ENCODE data around the gene PCNX1.
"Not testable (repeated sequence)": the region's sequence is repeated elsewhere in the genome, so short reads cannot be mapped to it uniquely, and the experiment has no call there.

PCNX1 gene

GRCh38 chr14:71022012-71022869 lies 115.0 kb downstream of the PCNX1 start:
- DNase-seq = no peak

GRCh38 chr14:71022939-71023338 lies 115.7 kb downstream of the PCNX1 start:
- DNase-seq = no peak

DNA sequence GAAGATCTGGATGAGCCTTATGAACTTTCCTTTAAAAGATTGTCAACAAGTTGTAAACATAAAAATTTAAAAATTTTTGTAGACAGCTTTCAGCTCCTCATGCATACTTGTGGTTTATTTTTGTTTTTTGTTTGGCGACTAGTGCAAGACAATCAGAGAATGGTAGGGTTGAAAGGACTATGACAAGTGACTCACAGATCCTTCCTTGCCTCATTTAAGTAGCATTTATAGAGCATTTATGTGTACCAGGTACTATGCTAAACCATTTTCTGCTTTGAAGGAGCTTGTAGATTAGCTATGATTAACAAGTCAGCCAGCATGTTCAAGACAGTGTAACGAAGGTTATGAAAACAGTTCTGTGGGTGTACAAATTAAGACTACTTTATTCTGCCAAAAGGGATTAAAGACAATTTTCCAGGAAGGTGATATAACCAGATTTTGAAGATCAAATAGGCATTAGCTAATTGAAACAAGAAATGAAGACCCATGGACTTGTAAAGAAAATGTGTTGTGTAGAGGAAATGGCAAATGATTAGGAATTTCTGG lies 122.0 kb downstream of the PCNX1 start:
- no peak for DNase-seq

- no peak for DNase-seq
Measured at GRCh38 chr14:71031000-71031399, 123.7 kb downstream of the PCNX1 start.

GRCh38 chr14:71036433-71036832 lies 129.2 kb downstream of the PCNX1 start:
- no peak for DNase-seq

DNA sequence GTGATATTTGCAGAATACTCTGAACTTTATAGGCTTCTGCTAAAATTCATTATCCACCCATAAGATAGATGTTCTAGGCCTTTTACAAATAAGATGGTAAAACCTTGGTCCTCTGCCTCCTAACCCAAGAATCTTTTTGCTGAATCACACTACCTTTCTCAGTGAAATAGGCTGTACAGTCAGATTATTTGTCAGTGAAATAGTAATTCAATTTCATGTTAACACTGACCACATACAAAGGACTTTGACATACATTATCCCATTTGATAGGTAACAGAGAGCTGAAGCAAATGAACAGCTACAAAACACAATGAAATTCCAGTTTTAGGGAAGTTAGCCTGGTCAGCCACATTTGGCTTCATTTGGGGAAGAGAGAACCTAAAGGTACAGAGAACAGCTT lies 141.1 kb downstream of the PCNX1 start:
- no peak for DNase-seq

GRCh38 chr14:71049435-71050133 lies 142.3 kb downstream of the PCNX1 start:
- DNase-seq = no peak

DNA sequence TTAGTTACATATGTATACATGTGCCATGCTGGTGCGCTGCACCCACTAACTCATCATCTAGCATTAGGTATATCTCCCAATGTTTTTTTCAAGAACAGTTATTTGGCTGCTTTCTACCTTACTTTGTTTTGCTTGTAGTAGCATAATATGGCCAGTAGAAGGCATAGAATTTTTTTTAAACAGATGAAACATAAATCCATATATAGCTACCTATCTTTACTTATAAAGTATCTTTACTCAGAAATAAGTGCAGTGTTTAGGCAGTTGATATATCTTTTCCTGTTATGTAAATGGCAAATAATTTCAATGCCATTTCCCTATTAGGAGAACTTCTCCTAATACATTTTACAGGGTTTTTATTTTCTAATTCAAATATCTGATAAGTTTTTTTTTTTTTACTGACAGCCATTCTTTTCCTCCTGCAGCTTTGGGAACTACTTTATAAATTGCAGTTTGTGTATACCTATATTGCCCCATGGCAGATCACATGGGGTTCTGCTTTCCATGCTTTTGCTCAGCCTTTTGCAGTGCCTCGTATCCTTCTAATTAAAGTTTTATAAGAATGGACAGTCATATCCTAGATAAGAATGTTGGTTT lies 143.1 kb downstream of the PCNX1 start:
- DNase-seq = no peak

- no peak for DNase-seq
Measured at GRCh38 chr14:71054706-71055105, 147.4 kb downstream of the PCNX1 start.

GRCh38 chr14:71056168-71056567 lies 148.9 kb downstream of the PCNX1 start:
- no peak for DNase-seq

- DNase-seq = no peak
Measured at GRCh38 chr14:71060274-71060673, 153.0 kb downstream of the PCNX1 start.

DNA sequence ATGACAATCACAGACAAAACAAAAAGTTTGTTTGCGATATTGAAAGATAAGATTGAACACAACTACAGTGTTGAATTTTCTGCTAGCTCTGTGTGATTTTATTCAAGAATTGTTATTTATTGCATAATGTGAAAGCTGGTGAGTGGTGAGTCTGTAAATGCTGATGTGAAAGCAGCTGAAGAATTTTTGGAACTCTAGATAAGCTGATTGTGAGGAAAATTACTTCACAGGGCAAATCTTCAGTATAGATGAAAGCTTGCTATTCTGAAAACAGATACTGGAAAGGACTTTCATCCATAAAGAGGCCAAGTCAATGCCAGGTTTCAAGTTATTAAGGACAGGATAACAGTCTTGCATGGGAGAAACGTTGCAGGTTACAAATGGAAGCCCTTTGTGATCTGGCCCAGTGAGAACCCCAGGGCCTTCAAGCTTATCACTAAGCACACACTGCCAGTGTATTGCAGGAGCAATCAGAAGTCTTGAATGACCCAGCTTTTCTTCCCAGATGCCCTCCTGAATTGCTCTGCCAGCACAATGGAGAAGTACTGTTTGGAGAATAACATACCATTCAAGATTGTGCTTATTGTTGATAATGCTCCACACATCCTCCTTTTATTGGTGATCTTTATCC lies 153.7 kb downstream of the PCNX1 start:
- no peak for DNase-seq

DNA sequence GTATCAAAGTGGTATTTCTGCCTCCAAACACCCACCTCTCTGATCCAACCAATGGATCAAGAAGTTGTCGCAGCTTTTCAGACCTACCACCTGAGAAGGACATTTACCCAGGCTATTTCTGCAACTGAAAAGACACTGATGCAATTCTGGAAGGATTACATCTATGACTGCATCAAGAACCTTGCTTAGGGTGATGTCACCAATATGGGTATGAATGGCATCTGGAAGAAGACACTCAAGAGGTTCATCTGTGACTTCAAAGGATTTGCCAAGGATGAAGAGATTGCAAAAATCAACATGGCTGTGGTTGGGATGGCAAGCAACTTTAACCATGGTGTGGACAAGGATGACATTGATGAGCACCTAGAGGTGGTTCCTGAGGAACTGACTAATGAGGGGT lies 154.2 kb downstream of the PCNX1 start:
- DNase-seq = no peak

DNA sequence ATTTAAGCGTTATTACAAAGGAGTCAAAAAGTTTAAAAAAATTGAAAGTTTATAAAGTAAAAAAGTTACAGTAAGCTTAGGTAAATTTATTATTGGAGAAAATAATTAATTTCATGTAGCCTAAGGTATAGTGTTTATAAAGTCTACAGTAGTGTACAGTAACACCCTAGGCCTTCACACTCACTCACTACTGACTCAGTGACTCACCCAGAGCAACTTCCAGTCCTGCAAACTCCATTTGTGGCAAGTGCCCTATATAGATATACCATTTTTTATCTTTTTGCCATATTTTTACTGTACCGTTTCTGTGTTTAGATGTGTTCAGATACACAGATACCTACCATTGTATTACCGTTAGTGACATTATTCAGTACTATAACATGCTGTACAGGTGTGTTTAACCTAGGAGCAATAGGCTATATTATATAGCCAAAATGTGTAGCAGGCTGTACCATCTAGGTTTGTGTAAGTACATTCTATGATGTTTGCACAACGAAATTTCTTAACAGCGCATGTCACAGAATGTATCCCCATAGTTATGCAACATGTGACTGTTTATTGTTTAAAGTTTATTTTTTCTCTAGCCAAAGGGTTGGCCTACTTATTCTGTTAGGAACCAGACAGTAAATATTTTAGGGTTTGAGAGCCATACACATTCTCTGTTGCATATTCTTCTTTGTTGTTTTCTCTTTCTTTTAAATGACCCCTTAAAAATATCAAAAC lies 155.5 kb downstream of the PCNX1 start:
- no peak for DNase-seq

DNA sequence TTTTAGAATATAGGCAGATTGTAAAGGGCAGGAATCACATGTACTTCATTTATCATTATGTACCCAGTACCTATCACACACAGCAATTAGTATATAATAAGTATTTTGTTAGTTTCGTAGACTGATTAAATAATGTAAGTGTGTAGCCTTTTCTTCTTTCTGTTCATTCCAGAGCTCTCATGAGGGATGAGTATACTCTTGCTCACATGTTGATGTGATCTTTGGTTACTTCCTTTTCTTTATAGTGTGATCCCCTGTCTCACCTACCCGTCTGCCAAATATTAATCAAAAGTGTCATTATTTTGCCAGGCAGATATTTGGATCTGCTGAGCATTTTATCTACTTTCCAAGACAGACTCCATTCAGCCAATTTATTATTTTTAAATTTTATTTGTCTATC lies 156.1 kb downstream of the PCNX1 start:
- DNase-seq = no peak

- DNase-seq = not testable (repeated sequence)
Measured at GRCh38 chr14:71064747-71065146, 157.5 kb downstream of the PCNX1 start.

DNA sequence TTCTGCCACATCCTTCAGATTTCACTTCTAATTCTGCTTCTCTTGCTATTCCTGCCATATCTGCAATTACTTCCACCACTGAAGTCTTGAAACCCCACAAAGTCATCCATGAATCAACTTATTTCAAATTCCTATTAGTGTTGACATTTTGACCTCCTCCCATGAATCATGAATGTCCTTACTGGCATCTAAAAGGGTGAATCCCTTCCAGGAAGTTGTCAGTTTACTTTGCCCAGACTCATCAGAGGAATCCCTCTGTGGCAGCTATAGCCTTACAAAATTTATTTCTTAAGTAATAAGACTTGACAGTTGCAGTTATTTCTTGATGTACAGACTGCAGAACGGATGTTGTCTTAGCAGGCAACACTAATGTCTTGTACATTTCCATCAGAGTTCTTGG lies 162.9 kb downstream of the PCNX1 start:
- no peak for DNase-seq

DNA sequence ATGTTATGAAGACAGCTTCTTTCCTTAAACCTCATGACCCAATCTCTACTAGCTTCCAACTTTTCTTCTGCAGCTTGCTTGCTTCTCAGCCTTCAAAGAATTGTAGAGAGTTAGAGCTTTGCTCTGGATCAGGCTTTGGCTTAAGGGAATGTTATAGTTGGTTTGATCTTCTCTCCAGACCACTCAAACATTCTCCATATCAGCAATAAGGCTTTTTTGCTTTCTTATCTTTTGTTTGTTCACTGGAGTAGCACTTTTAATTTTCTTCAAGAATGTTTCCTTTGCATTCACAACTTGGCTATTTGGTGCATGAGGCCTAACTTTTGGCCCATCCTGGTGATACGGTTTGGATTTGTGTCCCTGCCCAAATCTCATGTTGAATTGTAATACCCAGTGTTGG lies 163.8 kb downstream of the PCNX1 start:
- DNase-seq = no peak

DNA sequence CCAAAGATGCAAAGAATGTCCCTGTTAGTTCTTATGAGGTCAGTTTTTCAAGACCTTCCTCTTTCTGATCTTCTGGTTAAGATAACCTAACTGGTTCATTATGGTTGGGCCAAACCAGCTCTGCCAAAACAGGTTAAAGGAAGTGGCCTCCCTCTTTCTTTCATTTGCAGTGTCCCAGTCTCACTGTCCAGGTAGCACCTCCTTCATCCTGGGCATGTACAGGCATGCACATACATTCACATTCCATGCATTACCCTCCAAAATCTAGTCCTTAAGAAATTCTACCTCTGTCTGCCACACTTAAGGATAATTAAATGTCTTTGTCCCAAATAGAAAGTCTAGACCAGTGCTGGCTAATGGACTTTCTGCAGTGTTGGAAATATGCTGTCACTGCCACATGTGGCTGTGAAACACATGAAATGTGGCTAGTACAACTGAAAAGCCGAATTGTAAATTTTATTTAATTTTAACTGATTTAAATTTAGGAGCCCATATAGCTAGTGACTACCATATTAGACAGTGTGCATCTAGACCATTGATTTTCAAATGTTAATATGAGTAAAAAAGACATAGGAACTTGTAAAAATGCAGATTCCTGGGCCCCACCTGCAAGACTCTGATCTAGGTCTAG lies 169.3 kb downstream of the PCNX1 start:
- DNase-seq = no peak

GRCh38 chr14:71078500-71078899 lies 171.2 kb downstream of the PCNX1 start:
- DNase-seq = no peak

GRCh38 chr14:71086567-71086966 lies 179.3 kb downstream of the PCNX1 start:
- DNase-seq = no peak

GRCh38 chr14:71089971-71090370 lies 182.7 kb downstream of the PCNX1 start:
- DNase-seq = no peak

Data from activated CD8-positive, alpha-beta memory T cell treated with anti-CD3 and anti-CD28 coated beads, Interleukin-2, amount 50 U/mL, for 48 hours (primary cell).